MV-4-11 (cell line): Measurements from ENCODE around the gene WDR70.
"Not testable (repeated sequence)": the region's sequence is repeated elsewhere in the genome, so short reads cannot be mapped to it uniquely, and the experiment has no call there.

Experiments
- DNase-seq: peaks from one replicate; lab custom pipeline; 2025; lab: John Stamatoyannopoulos, UW

Gene WDR70

GRCh38 chr5:37570597-37570996, 191.5 kb downstream of the WDR70 start:
- DNase-seq: no peak

GRCh38 chr5:37571985-37572384, 192.9 kb downstream of the WDR70 start:
- no peak for DNase-seq

GRCh38 chr5:37575541-37576489, 196.7 kb downstream of the WDR70 start:
- DNase-seq: no peak

GRCh38 chr5:37576552-37576951, 197.4 kb downstream of the WDR70 start:
- DNase-seq: peak; percentile 16

DNA sequence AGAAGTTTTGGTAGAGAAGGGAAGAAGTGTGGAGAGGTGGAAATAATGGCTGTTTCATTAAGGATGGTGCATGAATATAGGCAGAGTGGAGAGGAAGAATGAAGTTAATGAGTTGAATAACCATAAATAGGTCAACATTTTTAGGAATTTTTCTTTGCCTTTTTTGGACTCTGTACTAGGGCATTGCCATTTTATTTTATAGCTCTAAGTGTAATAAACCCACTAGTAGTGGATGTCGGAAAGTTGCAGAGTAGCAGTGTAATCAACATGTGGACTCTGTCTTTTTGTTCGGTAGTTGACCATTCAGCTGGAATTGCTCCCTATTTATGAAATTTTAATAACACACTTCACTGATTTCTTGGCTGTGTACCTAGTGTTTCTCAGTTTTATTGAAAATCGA, 199.1 kb downstream of the WDR70 start:
- no peak for DNase-seq

DNA sequence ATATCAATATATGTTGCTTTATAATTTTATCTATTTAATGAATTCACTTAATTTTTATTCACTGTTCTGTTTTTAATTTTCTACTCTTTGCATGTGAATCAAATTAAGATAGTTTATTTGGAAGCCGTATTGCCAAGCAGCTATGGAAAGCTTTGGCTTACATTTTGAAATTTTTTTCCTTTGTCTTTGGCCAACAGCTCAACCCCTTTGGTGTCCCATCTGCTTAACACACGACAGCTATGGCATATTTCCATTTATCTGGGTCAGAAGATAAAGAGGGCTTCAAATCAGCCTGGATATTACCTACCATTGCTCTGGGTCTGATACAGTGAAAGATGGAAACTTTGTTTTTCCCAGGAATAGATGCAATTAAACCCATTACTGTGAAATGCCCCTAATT, 201.0 kb downstream of the WDR70 start:
- no peak for DNase-seq

GRCh38 chr5:37582202-37582601, 203.1 kb downstream of the WDR70 start:
- DNase-seq: no peak

DNA sequence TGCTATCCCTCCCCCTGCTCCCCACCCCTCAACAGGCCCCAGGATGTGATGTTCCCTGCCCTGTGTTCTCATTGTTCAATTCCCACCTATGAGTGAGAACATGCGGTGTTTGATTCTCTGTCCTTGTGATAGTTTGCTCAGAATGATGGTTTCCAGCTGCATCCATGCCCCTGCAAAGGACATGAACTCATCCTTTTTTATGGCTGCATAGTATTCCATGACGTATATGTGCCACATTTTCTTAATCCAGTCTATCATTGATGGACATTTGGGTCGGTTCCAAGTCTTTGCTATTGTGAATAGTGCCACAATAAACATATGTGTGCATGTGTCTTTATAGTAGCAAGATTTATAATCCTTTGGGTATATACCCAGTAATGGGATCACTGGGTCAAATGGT, 214.2 kb downstream of the WDR70 start:
- not testable (repeated sequence) for DNase-seq

DNA sequence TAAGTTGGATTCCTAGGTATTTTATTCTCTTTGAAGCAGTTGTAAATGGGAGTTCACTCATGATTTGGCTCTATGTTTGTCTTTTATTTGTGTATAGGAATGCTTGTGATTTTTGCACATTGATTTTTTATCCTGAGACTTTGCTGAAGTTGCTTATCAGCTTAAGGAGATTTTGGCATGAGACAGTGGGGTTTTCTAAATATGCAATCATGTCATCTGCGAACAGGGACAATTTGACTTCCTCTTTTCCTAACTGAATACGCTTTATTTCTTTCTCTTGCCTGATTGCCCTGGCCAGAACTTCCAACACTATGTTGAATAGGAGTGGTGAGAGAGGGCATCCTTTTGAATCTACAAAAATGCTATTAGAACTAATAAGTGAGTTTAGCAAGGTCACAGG, 215.7 kb downstream of the WDR70 start:
- DNase-seq: peak; percentile 16

- no peak for DNase-seq
Measured at GRCh38 chr5:37598733-37599132, 219.6 kb downstream of the WDR70 start.

DNA sequence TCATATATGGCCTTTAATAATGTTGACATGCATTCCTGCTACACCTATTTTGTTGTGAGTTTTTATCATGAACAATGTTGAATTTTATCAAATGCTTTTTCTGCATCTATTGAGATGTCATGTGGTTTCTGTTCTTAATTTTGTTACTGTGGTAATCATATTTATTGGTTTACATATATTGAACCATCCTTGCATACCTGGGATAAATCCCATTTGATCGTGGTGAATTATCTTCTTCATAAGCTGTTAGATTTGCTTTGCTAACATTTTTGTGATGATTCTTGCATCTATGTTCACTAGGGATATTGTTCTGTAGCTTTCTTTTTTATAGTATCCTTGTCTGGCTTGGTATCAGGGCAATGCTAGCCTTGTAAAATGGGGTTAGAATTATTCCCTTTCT, 222.0 kb downstream of the WDR70 start:
- no peak for DNase-seq

DNA sequence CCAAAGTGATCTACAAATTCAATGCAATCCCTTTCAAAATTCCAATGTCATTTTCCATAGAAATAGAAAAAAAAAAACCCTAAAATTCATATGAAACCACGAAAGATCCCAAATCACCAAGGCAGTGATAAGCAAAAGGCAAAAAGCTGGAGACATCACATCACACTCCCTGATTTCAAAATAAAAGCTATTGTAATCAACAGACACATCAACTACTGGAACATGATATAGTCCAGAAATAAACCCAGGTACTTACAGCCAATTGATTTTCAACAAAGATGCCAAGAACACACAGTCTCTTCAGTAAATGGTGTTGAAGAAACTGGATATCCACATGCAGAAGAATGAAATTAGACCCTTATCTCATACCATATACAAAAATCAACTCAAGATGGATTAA, 224.0 kb downstream of the WDR70 start:
- no peak for DNase-seq

DNA sequence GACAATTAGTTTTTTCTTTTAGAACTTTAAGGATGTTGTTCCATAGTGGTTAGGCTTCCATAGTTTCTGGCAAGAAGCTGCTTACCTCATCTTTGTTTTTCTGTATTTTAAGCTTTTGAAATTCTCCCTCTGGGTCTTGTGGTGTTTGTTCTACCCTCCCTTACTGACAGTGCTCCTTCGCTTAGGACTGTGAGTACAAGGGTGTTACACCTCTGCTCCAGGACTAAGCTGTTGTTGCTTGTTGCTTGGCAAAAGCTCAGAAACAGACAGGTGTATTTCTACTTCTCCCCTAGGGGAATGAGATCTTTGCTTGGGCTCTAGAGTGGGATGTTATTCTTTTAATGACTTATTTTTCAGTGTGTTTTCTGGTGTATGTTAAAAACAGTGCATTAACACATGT, 225.2 kb downstream of the WDR70 start:
- no peak for DNase-seq

DNA sequence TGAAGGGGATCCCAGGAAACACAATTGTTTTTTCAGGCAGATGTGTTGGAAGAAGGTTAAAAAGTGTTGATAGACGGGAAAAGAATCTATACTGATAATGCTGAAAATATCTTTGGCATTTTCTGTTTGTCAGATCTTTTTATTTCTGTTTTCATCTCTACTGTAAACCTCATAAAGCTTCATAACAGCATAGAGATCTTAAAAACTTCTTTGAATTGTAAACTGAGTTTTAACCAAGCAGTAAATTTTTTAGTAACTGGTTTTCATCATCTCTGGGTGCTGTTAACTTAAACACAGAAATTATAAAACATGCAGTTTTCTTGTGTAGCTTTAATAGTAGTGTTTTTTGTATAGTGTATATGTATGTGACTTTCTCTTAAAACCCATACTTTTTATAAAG, 227.0 kb downstream of the WDR70 start:
- DNase-seq: no peak

DNA sequence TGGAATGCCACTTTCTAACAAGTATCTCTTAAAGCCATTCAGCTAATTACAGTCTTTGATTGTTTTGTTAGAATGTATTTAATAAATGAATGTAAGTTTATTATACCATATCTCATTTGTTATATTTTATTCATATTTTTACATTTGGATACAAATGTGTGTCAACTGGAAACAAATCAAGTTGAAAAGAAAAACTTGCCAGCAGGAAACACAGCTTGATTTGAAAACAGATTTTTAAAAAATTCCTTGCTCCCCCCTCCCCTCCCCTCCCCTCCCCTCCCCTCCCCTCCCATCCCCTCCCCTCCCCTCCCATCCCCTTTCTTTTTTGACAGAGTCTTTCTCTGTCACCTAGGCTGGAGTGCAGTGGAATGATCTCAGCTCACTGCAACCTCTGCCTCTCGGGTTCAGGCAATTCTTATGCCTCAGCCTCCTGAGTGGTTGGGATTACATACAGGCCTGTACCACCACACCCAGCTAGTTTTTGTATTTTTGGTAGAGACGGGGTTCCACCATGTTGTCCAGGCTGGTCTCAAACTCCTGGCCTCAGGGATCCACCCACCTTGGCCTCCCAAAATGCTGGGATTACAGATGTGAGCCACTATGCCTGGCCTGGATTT, 227.6 kb downstream of the WDR70 start:
- DNase-seq: no peak

- DNase-seq: no peak
Measured at GRCh38 chr5:37615184-37615583, 236.1 kb downstream of the WDR70 start.

GRCh38 chr5:37619353-37619752, 240.2 kb downstream of the WDR70 start:
- DNase-seq: no peak

- DNase-seq: not testable (repeated sequence)
Measured at GRCh38 chr5:37622354-37622753, 243.2 kb downstream of the WDR70 start.

DNA sequence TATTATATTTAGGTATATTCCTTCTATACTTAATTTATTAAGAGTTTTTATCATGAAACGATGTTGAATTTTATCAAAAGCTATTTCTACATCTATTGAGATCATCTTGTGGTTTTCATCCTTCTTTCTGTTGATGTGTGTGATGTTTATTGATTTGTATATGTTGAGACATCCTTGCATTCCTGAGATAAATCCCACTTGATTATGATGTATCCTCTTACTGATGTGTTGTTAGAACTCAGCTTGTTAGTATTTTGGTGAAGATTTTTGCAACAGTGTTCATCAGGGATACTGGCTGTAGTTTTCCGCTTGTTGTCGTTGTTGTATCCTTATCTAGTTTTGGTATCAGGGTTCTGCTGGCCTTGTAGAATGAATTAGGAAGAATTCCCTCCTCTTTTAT, 247.1 kb downstream of the WDR70 start:
- DNase-seq: no peak

- no peak for DNase-seq
Measured at GRCh38 chr5:37628876-37629275, 249.8 kb downstream of the WDR70 start.

GRCh38 chr5:37631939-37632338, 252.8 kb downstream of the WDR70 start:
- no peak for DNase-seq

- no peak for DNase-seq
Measured at GRCh38 chr5:37637165-37637845, 258.2 kb downstream of the WDR70 start.

- DNase-seq: no peak
Measured at GRCh38 chr5:37638897-37639296, 259.8 kb downstream of the WDR70 start.
